Measurements from ENCODE around the gene HS2ST1.

Gene HS2ST1

DNA sequence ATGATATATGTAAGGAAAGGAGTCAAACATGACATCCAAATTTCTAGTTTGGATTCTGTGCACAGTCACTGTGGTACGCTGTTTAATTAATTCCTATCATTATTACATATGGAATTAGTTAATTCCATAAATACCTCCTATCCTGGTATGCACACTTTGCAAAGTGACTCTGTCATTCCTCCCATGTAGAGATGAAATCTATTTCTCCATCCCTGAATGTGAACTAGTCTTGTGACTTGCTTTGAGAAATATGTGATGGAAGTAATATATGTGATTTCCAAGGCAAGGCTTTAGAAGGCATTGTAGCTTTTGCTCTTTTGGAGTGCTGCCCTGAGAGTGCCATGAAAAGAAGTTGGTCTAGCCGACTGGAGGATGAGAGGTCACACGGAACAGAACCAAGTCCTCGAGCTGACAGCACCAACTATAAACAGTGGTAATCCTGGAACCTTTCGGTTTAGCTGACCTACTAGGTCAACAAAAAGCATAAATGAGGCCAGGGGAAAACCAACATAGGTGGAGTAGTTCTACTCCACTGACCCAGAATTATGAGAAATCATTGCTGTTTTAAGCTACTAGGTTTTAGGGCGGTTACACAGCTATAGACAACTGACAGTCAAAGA lies 2.0 kb upstream of the HS2ST1 start:
- CTCF ChIA-PET, result interaction anchor here (1.4 kb wide), 1 partner anchor 208 kb away, joined by 4 read pairs; the partner anchor contains the start of gene SH3GLB1
- TF ChIP-seq CTCF (conservative IDR thresholded peaks at IDR 0.05; ENCODE audit: low read depth), result no peak
- POLR2A ChIA-PET (ENCODE audit: low non-redundant PET), result no interaction called here
- DNase-seq (ENCODE audit: low spot score), result no peak
- H3K27ac ChIP-seq, result no peak overlapping the region

DNA sequence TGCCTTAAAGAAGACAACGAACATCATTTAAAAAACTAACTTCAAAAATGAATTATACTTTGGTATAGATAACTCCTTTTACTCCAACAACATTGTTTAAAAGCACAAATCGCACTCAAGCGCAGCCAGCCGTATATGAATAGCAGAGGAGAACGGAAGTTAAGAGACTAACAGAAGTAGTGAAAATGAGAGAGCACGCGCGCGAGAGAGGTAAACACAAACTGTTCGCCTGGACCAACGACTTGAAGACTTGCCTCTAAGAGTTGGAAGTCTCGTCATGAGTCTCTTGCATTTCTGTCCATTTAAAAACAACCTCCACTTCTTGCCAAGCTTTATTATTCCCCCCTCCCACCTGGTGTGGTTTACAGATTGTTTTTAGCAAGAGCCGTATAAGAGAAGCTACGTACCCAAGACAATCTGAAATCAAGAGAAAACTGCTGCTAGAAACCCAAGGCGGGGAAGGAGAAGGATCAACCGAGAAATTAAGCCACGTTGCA lies 988 bp upstream of the HS2ST1 start:
- TF ChIP-seq CTCF (conservative IDR thresholded peaks at IDR 0.05; ENCODE audit: low read depth), result no peak
- ChIA-PET POLR2A (ENCODE audit: low non-redundant PET) (no interaction called here), CTCF (interaction anchor here (0.6 to 1.4 kb wide), 2 partner anchors 170 to 209 kb away, joined by 3 to 4 read pairs; partner anchors contain the start of gene SH3GLB1)
- no peak for DNase-seq (ENCODE audit: low spot score)
- peak overlapping the region; percentile 83 for H3K27ac ChIP-seq

GRCh38 chr1:86913896-86914600 lies 387 bp upstream of the HS2ST1 start, which contains the start of gene SELENOF:
SELENOF (minus strand) TSS chr1:86914126; CDS start chr1:86914111, 15 bp downstream.
- H3K27ac ChIP-seq, result peak within 1 kb of the TSS; percentile 83
- CTCF ChIA-PET, result interaction anchor here (0.6 kb wide), 1 partner anchor 170 kb away, joined by 3 read pairs; no protein-coding TSS in a partner anchor
- DNase-seq (ENCODE audit: low spot score), result peak; percentile 98
- no peak for TF ChIP-seq CTCF (conservative IDR thresholded peaks at IDR 0.05; ENCODE audit: low read depth)
- POLR2A ChIA-PET (ENCODE audit: low non-redundant PET), result interaction anchor here (0.7 kb wide), 1 partner anchor 11 kb away, joined by 3 read pairs; no protein-coding TSS in a partner anchor

GRCh38 chr1:86914998-86915736 lies 732 bp downstream of the HS2ST1 start:
- POLR2A ChIA-PET (ENCODE audit: low non-redundant PET), result no interaction called here
- TF ChIP-seq CTCF (conservative IDR thresholded peaks at IDR 0.05; ENCODE audit: low read depth), result no peak
- DNase-seq (ENCODE audit: low spot score), result peak; percentile 44
- peak overlapping the region; percentile 83 for H3K27ac ChIP-seq
- CTCF ChIA-PET, result interaction anchor here (0.6 to 1.2 kb wide), 6 partner anchors 18 to 178 kb away, joined by 3 to 5 read pairs (median 4); no protein-coding TSS in a partner anchor

DNA sequence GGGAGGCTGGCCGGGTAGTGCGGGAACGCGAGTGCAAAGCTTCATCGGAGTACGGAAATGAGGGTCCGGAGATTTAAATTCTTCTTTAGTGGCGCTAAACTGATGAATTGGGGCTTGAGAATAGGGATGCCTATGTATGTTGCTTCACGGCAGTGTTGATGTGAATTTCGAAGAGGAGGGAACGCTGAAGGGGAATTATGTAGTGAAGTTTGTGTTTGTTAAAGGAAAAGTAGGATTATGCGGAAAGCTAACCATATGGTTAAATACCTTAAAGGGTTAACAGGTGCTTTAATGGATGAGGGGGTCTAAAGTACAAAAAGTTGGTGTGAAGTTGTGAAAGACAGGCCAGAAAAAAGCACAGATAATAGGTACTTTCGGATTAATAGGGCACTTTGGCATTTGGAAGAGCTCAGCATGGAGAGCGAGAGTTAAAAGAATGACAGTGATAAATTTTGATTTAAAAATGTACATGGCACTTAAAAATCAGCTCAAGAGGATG lies 1.4 kb downstream of the HS2ST1 start:
- CTCF ChIA-PET, result interaction anchor here (0.6 to 1.2 kb wide), 7 partner anchors 17 to 169 kb away, joined by 3 to 6 read pairs (median 4); no protein-coding TSS in a partner anchor
- POLR2A ChIA-PET (ENCODE audit: low non-redundant PET), result no interaction called here
- no peak for DNase-seq (ENCODE audit: low spot score)
- no peak for TF ChIP-seq CTCF (conservative IDR thresholded peaks at IDR 0.05; ENCODE audit: low read depth)
- H3K27ac ChIP-seq, result peak overlapping the region; percentile 83

GRCh38 chr1:86916752-86917151 lies 2.3 kb downstream of the HS2ST1 start:
- DNase-seq (ENCODE audit: low spot score), result no peak
- ChIA-PET CTCF (interaction anchor here (1.0 kb wide), 1 partner anchor 56 kb away, joined by 3 read pairs; no protein-coding TSS in a partner anchor), POLR2A (ENCODE audit: low non-redundant PET) (no interaction called here)
- TF ChIP-seq CTCF (conservative IDR thresholded peaks at IDR 0.05; ENCODE audit: low read depth), result no peak
- H3K27ac ChIP-seq, result no peak overlapping the region
